T-helper 2 cell (primary cell): ENCODE results near the gene DBNDD2.

Source experiments
- DNase-seq, 5 experiments: peaks; one replicate each; pipeline versions ENCODE4 v3.0.0 to v3.0.0-alpha.2; 2012 to 2022

The DBNDD2 gene

GRCh38 chr20:45452772-45453691 is 44.9 kb downstream of the DBNDD2 start:
- no peak for DNase-seq

GRCh38 chr20:45456632-45457031 is 48.5 kb downstream of the DBNDD2 start:
- peak in 1 of 5 experiments; percentile 49 for DNase-seq

DNA sequence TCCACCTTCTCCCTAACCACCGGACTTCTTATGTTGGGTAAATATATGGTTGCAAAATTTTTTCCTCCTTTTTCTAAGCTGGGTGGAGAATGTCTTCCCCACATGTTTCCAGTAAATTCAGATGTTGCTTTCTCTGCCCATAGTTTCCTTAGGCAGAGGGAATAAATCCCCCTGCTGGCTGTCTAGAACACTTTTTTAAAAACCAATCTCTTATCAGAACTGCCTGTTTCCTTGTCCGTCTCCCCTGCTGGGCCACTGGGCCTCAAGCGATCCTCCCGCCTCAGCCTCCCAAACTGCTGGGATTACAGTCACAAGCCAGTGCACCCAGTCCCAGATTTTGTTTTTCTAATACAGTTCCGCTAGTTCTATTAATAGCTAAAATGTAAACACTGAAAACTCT is 51.5 kb downstream of the DBNDD2 start:
- DNase-seq: no peak
